22Rv1 (cell line): ENCODE data around the gene ASCL2.
"Not testable (repeated sequence)": the region's sequence is repeated elsewhere in the genome, so short reads cannot be mapped to it uniquely, and the experiment has no call there.

Experiments
- CTCF ChIP-seq: fragments of 450-650 bp; IDR thresholded peaks from 2 replicates; pipeline ENCODE4 v1.5.1; 2017; ENCODE audit warnings: mild to moderate bottlenecking
- ZFX ChIP-seq: fragments of 450-650 bp; IDR thresholded peaks from 2 replicates; pipeline ENCODE4 v1.6.1; 2017; ENCODE audit warnings: antibody characterized with exemption, borderline replicate concordance

- not testable (repeated sequence) for TF ChIP-seq CTCF, ZFX
Measured at GRCh38 chr11:2236381-2237134, 33.8 kb downstream of the ASCL2 start.
